ENCODE measurements around the gene APOO.
A peak's percentile ranks its signal among the peaks of the same experiment; 100 is the strongest.

The APOO gene

DNA sequence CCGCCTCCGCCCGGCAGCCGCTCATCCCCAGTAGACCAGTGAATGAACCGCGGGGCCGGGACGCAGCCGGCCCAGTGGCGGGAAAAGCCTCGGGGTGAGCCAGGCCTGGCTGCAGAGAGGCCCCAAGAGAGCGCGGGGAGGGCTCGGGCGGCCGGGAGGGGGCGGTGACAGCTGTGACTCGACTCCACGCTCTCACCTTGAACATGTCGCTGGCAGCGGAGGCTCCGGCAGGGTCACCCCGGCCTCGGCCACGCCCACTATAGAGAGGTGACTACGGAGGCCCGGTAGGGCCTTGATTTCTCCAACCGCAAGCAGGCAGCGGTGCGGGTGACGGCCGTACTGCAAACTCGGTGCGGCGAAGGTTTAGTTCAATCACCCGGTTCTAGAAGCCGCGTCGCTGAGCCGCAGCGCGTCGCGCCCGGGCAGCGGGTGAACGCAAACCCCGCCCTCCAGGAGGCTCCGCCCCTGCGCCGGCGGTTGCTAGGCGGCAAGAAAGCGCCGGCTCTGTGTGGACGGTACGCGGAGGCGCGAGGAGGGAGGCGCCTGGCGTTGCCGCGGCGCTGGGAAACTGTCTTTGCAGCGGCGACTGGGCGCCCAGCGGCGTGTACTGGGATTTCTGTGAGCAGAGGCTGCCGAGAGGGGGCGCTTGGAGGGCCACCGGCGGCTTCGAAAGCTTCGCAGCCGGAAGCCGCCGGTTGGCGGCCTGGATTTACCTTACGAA is at the start of gene APOO, which contains the start of gene CXorf58:
TSS of gene APOO (minus strand) at position 441 of the 721 bp plus-strand sequence. CDS start at position 205, 236 bp downstream.
TSS of gene CXorf58 (plus strand) at position 509 of the 721 bp plus-strand sequence. CDS start 2,297 bp downstream, outside the sequence.
- DNase-seq (ENCODE audit: low spot score): peak; percentile 94

DNA sequence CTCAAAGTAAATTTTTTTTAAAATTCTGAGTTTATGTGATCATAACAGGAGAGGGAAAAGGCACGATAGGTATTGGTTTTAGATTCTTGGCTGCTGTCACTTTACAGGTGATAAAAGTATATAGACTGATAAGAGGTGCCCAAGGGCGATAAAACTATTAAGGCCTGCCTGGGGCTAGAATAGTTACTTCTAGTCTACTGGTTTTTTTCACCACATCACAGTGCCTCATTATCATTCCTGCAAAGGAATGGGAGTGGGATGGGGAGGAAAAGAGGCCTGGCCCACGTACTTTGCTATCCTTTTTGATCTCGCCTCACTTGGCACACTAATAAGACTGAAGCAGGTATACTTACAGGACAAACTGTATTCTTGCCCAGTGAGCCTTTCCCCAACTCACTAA is 46.7 kb upstream of the APOO start:
- no peak for DNase-seq (ENCODE audit: low spot score)

DNA sequence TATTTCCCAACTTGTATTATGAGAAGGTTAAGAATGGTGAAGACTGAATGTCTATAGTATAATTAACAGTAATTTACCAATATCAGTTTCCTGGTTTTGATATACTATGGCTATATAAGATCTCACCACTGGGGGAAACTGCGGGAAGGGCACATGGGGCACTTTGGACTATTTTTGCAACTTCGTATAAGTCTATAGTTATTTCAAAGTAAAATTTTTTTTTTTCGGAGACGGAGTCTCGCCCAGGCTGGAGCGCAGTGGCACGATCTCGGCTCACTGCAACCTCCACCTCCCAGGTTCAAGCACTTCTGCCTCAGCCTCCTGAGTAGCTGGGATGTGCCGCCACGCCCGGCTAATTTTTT is 46.2 kb upstream of the APOO start:
- DNase-seq (ENCODE audit: low spot score): no peak

DNA sequence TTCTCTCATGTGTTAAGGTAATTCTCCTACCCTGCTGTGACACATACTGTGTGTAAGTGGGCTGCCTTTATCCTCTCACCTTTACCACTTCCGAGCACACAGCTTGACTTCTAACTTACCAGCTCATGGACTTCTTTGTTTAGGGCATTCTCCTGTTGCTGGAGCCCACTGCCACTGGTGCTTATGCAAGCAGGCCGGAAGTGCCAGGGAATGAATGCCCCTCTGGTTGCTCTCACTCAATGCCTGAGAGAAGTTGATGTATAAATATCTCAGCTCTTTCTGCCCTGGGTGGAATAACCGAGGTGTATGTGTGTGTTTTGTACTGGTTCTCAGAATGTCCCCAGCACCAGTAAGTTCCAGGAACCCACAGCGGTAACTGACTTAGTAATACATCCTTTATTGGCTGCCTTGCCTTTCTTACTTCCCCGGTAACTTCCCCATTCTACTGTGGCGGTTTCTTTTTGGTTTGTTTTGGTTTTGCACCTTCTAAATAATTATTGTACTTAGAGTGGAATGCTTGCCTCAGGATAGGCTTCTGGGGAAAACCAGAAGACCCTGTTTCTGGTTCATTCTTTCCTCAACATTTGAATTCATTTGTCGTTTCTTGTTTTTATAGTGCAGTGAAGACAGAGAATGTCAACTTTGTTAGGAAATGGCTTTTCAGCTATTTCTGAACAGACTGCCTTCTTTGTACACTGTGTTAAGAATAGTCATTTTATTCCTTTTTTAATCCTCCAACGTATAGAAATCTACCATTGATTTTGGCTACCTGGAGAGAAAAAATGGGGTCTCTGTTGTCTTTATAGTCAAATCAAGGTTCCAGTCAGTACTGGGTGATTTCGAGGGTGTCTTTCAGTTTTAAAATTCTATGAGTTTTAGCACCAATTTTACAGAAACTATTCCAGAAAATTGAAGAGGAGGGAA is 45.5 kb upstream of the APOO start:
- peak; percentile 8 for DNase-seq (ENCODE audit: low spot score)

DNA sequence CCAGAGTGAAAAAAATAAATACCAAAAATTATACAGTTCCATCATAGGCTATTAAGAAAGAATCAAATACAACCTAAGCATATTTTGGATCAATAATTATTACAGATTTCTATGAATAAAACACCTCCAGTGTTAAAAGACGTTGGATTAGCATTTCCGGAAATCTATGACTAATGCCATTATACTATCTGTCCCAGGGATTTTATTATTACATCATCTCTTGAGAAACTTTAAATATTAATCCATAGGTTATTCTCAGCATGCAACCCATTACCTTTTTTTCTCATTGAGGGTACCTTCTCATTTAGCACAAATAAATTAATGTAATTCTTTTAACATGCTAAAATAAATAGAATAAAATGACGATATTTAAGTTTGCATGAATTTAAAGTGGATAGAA is 44.7 kb upstream of the APOO start:
- no peak for DNase-seq (ENCODE audit: low spot score)

DNA sequence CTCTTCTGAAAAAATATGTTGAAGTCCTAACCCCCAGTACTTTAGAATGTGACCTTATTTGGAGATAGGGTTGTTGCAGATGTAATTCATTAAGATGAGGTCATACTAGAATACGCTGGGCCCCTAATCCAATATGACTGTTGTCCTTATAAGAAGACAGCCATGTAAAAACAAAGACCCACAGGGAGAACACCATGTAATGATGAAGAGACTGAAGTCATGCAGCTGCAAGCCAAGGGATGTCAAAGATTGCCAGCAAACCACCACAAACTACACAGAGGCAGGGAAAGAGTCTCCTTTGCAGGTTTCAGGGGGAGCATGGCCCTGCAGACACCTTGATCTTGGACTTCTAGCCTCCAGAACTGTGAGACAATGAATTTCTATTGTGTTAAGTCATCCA is 37.5 kb upstream of the APOO start:
- no peak for DNase-seq (ENCODE audit: low spot score)

DNA sequence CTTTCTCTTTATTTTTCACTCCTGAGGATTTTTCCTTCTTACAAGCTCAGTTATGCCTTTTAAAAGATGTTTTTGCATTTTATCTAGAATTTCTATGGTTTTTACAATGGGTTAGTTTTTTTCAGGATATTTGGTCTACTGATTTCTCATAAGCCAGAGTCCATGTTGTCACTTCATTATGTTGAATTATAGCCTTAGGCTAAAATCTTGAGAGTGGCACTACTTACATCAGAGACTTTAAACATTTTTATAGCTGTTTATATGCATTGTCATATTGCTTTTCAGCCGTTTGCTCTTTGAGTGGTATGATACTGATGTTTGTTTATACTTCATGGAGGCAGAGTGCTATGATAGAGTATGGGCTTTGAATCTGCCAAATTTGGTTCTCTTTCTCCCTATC is 36.5 kb upstream of the APOO start:
- DNase-seq (ENCODE audit: low spot score): no peak

DNA sequence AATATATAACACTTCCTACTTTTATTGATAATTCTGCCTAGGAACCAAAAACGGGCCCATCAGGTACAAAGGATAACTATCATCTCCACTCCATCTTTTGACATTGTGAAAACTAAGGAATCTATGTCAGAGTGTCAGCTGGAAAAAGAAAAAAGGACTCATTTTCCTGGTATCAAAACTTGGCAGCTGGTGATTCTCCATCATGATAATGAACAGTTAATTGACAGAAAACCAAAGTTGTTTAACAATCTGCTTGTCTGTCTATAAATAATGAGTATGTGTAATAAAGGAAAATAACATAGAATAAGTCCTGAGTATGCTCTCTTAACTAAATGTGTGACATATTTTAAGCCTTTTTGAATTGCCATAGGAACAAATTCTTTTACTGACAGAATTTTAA is 31.5 kb upstream of the APOO start:
- peak; percentile 43 for DNase-seq (ENCODE audit: low spot score)

DNA sequence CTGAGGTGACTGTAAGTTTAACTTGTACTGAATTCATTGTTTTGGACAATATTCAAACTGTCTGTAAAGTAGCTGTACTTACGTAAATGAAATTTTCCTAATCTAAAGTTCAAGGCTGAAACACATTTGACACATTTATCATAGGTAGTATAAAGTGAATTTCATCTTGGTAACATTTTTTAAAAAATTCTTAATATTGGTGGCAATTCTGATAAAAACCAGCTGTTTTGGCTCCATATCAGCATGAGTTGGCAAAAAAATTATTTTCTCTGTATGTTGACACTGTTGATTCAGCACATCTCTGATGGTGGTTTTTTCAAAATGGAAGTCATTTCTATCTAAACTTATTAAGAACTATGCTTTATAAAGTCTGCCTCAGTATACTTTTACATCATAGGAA is 31.0 kb upstream of the APOO start:
- DNase-seq (ENCODE audit: low spot score): peak; percentile 78

DNA sequence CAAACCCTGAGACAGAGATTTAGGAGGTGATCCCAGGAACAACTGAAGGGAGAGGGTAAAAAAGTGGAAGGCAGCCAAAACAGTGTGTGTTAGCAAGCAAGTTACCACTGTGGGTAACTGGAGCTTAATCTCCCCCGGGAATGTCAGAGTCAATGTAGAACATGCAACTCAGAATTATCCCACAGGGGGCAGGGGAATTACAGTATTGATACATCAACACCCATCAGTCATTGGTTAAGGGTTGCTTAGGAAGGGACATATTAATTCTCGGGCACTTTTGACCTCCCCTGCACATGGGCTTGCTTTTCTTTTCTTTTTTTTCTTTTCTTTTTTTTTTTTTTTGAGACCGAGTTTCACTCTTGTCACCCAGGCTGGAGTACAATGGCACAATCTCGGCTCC is 29.4 kb upstream of the APOO start:
- peak; percentile 5 for DNase-seq (ENCODE audit: low spot score)

DNA sequence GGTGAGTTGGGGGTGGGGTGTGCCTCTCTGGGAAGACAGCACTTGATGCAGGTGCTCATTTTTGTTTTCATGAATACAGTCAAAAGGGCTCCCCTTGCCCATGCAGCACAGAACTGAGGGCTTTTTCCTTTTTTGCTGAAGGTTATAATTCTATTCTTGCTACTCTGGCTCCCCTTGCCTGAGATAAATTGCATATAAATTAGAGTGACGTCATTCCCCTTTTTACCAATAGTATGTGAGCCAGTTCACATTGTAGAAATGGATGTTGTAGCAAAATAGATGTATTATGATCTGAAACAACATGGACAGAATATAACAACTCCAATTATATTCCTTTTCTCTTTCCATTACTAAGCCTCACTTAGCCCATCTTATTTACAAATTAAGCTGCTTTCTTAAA is 28.4 kb upstream of the APOO start:
- no peak for DNase-seq (ENCODE audit: low spot score)

DNA sequence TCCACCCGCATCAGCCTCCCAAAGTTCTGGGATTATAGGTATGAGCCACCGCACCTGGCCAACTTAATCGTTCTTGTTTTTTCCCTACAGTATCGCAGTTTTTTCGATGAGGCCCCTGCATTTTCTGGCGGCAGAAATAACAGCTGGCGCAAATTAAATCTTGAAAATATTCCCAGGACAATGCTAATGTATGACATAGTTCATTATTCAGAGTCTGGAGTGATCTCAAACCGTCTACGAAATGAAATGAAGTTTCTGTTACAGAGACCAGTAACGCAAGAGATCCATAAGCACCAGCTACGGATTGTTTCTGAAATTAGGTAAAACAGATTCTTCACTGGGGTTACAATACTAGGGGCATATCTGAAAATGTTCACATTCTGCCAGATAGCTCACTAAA is 27.4 kb upstream of the APOO start:
- no peak for DNase-seq (ENCODE audit: low spot score)

DNA sequence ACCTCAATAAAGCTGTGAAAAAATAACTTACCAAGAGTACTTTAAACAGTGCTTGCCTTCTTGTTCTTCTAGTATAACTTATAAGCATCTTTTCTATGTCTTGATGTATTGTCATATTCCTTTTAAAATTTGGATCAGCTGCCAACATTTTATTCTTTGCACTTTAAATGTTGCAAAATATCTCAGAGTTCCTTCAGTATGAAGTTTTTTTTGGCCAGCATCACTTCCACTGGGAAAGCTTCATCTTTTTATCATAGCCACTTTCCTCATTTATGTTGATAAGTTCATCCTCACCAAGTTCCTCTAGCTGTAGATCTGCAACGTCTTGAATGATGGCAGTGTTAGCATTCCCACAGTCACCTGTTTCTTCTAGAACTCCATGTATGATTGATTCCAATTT is 24.3 kb upstream of the APOO start:
- DNase-seq (ENCODE audit: low spot score): no peak

DNA sequence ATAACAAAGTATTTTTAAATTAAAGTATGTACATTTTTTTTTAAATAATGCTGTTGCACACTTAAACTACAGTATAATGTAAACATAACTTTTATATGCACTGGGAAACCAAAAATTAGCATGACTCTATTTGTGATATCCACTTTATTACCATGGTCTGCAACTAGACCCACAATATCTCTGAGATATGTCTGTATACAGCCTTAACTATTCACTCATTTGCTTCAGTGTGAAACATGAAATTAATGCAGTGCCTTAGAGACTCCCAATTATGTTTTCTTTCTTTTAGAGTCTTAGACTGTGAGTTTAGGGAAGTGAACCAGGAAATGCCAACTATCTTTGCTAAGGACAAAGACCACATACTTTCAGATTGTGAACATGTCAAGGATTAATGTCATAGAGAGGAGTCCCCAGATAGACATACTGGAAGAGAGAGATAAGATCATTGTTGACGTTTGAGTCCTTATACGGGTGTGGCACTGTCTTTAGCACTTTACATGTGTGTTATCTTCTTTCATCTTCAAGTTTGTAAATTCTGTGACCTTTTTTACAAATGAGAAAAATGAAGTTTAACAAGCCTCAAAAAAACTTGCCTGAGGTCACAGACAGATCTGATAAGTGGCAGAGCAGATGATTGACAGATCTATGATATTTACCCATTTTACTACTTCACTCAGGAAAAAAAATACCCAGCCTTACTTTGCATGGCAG is 23.3 kb upstream of the APOO start:
- DNase-seq (ENCODE audit: low spot score): peak; percentile 25

DNA sequence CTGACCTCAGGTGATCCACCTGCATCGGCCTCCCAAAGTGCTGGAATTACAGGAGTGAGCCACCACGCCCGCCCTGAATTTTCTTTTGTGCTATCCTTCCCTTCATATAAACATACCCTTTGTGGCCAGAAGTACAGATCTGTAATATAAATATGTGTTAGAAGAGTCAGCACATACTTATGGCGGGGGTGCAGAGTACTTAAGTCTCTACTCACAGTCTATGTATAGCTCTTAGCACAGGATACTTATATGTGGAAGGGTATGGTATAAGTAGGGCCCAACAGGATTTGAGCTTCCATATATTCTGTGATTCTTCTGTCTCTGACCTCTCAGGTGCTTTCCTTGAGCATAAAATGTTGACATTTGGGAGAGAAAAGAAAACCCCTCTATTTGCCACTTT is 18.3 kb upstream of the APOO start:
- DNase-seq (ENCODE audit: low spot score): no peak

DNA sequence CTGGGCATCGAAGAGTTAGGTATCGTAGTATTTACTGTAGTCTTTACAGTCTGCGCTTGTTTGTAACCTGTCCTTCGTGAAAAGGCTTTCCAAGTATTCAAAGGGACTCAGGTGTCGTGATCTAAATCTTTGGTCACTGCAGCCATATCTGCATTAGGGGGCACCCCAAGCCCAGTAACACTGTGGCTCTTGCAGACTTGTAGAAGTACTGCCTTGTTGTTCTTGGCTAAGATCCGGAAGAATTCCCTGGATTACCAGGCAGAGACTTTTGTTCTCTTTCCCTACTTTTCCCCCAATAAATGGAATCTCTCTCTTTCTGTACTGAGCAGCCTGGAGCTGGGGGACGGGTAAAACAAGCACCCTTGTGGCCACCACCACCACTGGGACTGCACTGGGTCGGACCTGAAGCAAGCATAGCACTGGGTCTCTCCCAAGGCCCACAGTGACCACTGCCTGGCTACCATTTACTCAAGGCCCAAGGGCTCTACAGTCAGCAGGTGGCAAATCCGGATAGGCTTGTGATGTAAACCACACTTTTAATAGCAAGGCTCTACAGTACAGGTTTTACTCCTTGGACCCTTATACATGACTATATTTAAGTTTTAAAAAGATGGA is 12.1 kb upstream of the APOO start:
- DNase-seq (ENCODE audit: low spot score): peak; percentile 39

DNA sequence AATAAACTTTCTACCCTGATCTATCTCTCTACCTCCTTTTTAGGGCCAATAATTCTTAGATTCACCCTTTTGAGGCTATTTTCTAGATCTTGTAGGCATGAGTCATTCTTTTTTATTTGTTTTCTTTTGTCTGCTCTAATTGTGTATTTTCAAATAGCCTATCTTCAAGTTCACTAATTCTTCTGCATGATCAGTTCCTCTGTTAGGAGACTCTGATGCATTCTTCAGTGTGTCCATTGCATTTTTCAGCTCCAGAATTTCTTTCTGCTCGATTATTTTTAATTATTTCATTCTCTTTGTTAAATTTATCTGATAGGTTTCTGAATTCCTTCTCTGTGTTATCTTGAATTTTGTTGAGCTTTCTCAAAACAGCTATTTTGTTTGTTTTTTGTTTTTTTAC is 11.4 kb upstream of the APOO start:
- no peak for DNase-seq (ENCODE audit: low spot score)

DNA sequence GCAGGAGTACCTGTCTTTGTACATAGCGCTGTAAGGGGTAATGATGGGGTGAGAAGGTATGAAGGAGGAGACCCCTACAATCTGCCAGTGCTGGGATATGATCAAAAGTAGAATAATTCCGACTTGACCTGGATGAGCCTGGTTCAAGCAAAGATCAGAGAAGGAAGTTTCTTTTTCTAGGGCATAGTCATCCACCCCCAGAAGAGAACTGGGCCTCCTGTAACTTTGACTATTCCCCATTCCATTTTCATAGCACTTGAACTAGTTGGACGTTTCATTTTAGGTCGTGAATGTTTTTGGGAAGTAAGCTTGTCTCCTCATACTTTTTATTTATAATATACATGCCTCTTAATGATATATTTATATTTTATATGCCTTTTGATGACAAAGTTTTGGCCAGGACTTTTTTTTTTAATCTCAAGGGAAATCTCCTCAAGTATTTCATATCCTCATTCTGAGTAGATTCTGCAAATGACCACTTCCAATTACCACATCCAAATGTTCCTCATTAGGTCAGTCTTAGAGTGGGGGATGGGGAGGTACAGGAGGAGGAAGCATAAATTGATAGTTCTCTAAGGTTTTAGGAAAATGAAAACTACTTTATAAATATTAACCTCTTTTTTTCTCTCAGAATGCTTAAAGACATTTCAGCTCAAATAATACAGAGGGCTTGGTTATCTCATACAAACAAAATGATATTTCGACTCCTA is 3.5 kb upstream of the APOO start:
- no peak for DNase-seq (ENCODE audit: low spot score)

DNA sequence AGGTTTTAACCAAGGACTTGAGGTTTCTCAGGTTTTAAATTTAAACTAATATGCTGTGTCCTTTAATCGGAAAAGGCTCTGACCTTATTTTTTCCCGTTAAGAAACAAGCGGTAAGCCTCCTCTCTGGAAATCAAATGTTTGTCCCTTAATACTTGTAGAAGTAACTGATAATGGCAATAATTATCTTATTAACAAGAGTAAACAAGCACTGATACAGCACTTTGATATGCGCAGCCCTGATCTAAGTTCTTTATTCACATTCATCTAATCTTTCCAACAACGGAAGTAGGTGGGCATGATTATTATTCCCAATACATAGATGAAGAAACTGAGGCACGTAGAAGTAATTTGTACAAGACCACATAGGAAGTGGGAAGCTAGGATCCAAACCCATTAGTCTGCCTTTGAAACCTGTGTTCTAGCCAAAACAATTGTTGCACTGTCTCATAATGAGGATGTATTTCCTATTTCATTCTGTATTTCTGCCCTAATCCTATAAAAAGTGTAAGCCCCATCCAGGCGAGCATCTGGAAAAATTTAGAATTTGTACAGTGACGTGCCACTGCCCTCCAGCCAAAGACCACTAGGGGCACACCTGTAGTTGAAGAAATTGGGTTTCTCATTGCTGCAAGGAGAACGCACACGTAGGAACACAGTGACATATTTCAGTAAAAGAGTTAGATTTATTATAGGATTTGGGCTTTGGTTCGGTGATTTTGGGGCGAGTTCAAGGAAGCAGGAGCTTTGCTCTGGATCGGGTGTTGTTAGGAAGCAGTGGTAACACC is 674 bp upstream of the APOO start:
- DNase-seq (ENCODE audit: low spot score): peak; percentile 38

DNA sequence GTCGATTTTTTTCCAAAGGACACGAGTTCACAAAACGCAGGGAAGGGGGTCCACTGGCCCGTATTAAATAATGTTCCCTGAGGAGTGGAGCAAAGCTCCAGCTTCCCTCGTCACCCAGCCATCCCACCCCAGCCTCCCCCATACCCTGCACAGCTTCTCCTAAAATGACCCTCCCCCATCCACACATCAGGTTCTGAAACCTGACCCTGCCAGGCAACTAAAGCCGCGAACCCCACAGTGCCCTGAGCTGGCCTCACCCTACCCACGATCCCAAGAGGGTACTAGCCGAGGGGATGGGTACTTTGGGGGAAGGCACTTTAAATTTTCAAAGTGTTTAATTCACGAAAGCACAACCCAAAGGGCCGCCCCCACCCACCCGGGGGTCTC is 634 bp downstream of the APOO start:
- DNase-seq (ENCODE audit: low spot score): no peak

DNA sequence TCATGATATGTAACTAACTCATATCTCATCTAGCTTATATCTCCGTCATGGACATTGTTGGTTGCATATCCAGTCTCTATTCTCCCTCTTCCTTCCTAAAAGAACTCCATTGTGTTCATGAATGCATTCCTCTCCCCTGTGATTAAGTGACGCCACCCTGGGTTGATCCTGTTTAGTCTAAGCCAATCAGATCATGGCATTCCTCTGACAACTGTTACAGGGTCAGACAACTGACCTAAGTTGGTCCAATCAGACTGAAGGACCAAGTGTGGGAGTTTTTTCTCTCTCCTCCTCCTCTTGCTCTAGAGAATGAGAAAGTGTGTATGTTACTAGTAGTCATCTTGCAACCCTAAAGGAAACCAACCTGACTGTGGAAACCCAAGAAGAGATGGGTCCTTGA is 3.6 kb downstream of the APOO start:
- no peak for DNase-seq (ENCODE audit: low spot score)
